DMS79 (cell line): ENCODE measurements around the gene KCNA4.
"Not testable (repeated sequence)": the region's sequence is repeated elsewhere in the genome, so short reads cannot be mapped to it uniquely, and the experiment has no call there.

Experiments
- DNase-seq: peaks from one replicate; lab custom pipeline; 2025; lab: John Stamatoyannopoulos, UW

The KCNA4 gene

DNA sequence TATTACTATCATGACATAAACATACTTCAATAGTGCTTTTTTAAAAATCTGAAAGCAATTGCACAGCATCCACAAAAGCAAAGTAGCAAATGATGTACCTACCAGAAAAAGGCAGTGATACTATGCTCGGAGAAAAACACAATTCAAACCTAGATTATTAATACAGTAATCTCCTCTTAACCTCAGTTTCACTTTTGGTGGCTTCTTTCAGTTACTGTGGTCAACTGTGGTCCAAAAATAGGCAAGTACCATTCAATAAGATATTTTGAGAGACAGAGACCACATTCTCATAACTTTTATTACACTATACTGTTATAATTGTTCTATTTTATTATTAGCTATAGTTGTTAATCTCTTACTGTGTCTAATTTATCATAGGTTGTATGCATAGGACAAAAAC is 20.8 kb downstream of the KCNA4 start:
- DNase-seq = no peak

DNA sequence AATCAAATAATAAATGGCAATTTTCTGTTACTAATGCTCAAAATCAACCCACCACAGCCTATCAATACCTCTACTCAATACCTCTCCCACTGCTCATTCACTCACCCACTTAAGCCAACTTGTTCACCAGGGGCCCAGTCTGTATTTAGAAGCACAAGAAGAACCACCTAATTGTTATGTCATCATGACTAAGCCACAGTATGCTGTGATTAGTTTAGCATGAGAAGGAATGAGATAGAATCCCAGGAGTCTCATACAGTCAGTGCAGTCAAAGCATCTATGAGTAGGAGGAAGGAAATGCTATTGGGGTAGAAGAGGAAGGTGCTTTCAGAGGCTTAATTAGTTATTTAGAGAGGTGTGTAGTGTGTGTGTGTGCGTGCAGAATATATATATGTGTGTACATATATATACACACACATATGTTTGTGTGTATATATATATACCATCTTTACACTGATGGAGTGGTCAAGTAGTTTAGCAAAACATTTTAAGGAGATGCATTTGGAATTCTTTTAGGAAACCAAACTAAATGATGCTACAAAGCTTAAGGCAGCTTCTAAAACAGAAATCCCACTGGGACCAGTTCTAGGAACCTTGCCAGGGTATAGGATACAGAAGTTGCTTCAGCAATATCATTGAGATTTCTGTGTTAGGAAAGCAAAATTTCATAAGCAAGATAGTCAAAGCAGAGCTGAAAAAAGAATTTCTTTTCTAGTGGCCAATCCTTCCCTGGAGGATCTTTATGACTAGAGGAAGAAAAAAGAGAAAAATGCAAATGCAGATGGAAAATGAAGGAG is 27.5 kb downstream of the KCNA4 start:
- DNase-seq = no peak

DNA sequence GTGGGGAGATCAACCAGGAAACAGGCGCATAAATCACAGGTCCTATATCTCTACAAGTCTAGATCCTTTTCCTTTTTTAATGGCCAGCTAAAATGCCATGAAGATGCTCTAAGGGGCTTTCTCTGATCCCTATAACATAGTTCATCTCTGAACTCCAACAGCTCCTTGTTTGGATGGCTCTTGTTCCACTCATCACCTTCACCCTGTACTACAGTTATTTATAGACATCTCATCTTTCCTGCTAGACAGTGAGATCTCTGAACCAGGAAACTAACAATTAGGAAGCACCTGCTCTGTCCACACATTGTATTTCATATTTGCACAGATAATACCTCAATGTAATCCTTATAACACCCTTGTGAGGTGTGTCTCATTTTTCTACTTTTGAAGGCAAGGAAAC is 31.6 kb downstream of the KCNA4 start:
- DNase-seq = no peak

DNA sequence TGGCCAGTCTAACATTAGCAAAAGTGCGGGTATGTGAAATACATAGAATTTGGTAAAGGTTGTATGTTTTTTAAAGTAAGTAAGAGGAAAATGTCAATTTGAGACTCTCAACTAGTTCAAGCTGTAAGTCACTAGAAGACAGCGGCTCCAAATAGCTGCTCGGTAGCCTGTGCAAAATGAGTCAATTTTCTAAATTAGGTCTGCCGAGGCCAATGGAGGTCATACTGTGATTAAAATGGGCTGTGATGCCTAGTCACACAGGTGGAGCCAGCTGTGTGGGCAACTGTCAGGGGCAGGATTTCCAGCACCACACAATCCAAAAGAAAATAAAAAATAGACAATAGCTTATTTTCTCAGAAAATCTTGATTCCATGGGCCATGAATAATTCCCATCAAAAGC is 32.3 kb downstream of the KCNA4 start:
- DNase-seq = no peak

DNA sequence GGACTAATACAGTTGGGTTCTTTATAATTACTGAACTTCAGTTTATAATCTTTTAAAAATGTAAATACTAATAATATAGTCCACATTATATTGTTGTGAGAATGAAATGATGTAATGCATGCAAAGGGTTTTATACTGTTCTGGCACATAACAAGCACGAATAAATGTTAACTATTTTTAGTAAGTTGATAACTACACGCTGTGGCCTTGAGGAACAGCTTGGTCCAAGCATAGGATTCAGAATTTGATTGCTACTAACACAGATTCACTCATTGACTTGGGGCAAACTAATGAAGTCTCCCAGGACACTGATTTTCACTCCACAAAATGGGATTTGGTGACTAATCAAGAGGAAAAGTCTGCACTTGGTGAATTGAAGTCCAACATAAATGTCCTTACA is 38.3 kb downstream of the KCNA4 start:
- no peak for DNase-seq

DNA sequence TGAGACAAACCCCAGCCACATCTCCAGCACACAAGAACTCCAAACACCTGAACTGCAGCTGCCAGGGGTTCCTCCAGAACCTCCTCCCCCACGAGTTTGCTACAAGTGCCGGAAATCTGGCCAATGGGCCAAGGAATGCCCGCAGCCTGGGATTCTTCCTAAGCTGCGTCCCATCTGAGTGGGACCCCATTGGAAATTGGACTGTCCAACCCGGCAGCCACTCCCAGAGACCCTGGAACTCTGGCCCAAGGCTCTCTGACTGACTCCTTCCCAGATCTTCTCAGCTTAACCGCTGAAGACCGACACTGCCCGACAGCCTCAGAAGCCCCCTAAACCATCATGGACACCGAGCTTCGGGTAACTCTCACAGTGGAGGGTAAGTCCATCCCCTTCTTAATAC is 41.2 kb downstream of the KCNA4 start:
- not testable (repeated sequence) for DNase-seq

DNA sequence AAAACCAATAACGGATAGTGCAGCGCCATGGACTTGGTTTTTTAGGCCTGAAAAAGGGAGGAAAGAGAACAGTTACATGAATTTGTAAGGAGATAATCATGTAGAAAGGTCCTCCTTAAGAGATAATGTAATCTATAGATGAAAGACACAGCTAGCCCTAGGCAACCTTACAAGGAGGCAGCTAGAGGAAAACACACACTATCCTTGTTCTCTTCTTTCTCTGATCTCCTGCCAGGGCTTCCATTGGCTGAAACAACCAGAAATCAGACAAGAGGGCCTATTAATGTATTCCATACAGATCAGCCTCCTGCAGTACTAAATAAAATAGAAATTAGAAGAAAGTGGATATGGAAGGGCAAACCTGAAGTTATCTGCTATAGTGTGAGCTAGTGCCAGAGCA is 53.0 kb downstream of the KCNA4 start:
- no peak for DNase-seq

DNA sequence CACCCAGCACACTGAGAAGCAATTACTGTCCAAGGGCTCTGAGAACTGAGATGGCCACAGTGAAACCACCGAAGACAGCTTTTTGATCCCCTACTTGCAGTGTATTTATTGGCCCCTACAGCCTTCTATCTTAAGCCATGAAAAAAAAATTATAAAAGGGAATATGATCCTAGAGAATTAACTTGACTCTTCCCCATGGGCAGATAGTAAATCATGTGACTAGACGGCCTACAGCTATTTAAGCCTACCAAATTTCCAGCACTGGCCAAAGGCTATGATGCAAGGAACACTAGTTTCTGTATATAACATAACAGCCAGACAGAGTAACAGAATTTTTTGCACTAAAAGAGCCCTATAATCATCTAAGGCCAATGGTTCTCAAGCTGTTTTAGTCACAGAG is 53.8 kb downstream of the KCNA4 start:
- DNase-seq = no peak

DNA sequence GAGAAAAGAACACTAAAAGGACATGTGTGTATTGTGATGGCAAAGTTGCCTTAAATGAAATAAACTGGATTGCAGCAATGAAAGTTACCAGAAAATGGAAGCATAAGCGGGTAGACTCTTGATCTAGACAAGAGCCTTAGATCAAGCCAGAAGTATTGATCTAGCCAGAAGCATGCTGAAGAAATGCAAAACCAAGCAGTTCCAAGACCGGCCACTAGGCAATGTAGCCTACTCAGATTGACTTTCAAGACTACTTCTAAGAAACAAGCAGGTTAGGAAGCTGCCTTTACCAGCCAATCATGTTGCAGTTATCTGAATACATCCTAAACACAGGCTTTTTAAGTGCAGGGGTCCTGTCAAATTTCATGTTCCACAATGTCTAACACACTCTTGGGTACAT is 54.6 kb downstream of the KCNA4 start:
- DNase-seq = no peak
